Fibroblast of villous mesenchyme (primary cell): Measurements from ENCODE around the gene MAP3K1. TPM values are rescaled to one million over a fixed set of nuclear protein-coding genes. Genes with fewer than 3 reads are reported as not detected.

Source experiments
- DNase-seq: peaks from one replicate; pipeline ENCODE4 v3.0.0-alpha.2; 2010; ENCODE audit warnings: low read depth
- H3K4me3 ChIP-seq: 2 replicates; pipeline ENCODE4 v1.5.1; 2011; ENCODE audit warnings: low read depth, mild to moderate bottlenecking, low read length
- total RNA-seq: library from RNA; depleted of rRNA; stranded (reverse); fragments of >200 nt; gene quantifications from 2 replicates; pipeline ENCODE4 v1.2.3, GENCODE V29; 2012
- TF ChIP-seq, protein P1 (sequence below): IDR thresholded peaks from 2 replicates; pipeline ENCODE4 v1.5.1; 2012; ENCODE audit warnings: low read depth, mild to moderate bottlenecking, low read length; ENCODE audit not compliant: insufficient read depth

Gene MAP3K1
- total RNA-seq, 1 donor, result 9.5 TPM

DNA sequence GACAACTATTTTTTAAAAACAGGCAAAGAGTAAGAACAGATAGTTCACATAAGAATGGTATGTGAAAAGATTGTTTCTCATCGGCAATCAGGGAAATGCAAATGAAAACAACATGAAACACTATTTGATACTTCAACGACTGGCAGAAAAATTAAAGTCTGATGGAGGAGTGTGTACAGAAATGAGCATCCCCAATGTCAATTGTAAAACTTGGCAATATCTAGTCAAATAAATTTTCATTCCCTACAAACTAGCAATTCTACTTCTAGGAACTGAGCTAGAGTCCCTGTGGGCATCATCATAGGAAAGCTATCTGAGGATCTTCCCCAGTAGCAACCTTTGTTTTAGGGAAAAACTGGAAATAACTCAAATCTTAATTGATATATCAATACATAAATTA is 29.0 kb upstream of the MAP3K1 start:
- TF ChIP-seq, protein P1, sequence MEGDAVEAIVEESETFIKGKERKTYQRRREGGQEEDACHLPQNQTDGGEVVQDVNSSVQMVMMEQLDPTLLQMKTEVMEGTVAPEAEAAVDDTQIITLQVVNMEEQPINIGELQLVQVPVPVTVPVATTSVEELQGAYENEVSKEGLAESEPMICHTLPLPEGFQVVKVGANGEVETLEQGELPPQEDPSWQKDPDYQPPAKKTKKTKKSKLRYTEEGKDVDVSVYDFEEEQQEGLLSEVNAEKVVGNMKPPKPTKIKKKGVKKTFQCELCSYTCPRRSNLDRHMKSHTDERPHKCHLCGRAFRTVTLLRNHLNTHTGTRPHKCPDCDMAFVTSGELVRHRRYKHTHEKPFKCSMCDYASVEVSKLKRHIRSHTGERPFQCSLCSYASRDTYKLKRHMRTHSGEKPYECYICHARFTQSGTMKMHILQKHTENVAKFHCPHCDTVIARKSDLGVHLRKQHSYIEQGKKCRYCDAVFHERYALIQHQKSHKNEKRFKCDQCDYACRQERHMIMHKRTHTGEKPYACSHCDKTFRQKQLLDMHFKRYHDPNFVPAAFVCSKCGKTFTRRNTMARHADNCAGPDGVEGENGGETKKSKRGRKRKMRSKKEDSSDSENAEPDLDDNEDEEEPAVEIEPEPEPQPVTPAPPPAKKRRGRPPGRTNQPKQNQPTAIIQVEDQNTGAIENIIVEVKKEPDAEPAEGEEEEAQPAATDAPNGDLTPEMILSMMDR, result no peak
- DNase-seq, result no peak
- H3K4me3 ChIP-seq, result no peak overlapping the region

GRCh38 chr5:56791396-56791795 is 24.0 kb upstream of the MAP3K1 start:
- no peak for DNase-seq
- no peak overlapping the region for H3K4me3 ChIP-seq
- TF ChIP-seq, protein P1, result no peak

DNA sequence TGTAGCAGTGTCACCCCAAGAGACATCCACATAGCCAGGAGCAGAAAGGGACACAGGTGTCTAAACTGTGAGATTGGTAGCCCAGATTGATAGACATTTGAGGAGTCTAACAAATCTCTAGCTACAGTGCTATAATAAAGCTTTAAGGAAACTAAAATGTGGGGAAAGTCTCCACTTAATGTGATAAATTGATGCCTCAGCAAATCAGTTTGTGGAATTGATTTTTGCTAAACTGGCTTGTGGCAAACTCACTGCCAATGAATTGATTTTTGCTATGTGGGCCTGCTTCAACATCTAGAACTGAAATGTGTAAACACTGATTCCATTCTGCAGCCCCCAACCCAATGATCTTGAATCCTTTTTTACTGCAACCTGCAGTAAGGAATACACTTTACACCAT is 16.8 kb upstream of the MAP3K1 start:
- no peak for DNase-seq
- TF ChIP-seq, protein P1, result no peak
- no peak overlapping the region for H3K4me3 ChIP-seq

DNA sequence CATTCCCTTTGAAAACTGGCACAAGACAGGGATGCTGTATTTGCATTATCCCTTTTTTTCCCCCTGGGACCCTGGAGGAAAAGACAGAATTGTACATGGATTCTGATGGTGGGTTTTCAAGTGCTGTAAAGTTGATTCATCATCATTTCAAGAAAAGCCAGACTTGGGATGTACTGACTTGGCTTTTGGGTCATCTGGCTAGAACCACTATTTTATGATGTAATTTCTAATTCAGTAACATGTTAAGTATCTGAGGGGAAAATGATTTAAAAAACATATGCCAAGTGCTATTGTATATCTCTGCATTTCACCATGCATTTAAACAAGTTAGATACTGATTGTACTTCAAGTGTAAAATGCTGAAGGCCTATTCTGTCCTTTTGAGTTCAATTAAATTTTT is 15.2 kb upstream of the MAP3K1 start:
- no peak overlapping the region for H3K4me3 ChIP-seq
- TF ChIP-seq, protein P1, result no peak
- DNase-seq, result no peak

GRCh38 chr5:56801256-56801655 is 14.1 kb upstream of the MAP3K1 start:
- DNase-seq, result no peak
- H3K4me3 ChIP-seq, result no peak overlapping the region
- TF ChIP-seq, protein P1, result no peak

GRCh38 chr5:56802205-56802604 is 13.1 kb upstream of the MAP3K1 start:
- TF ChIP-seq, protein P1, result no peak
- no peak for DNase-seq
- no peak overlapping the region for H3K4me3 ChIP-seq

- H3K4me3 ChIP-seq, result no peak overlapping the region
- TF ChIP-seq, protein P1, result no peak
- no peak for DNase-seq
These were observed 12.3 kb upstream of the MAP3K1 start for GRCh38 chr5:56803025-56803424.
